ENCODE data around the gene WAPL. TPM values are rescaled to one million over a fixed set of nuclear protein-coding genes. Genes with fewer than 3 reads are reported as not detected.

The WAPL gene
- total and polyA plus RNA-seq, 10 of the 15 experiments (the other 5 are each of a cell fraction or from before 2014, with no cell fraction given), result 15.7 to 45.8 (median 29.0) TPM

- Histone ChIP-seq H3K9me3 (replicated peaks; ENCODE audit: control insufficient read depth, insufficient read depth, low read length) (no peaks in the 10 kb centered on the region), H2AFZ (ENCODE audit: control insufficient read depth, low read depth, low read length) (peak overlapping the region; percentile 85), H3K36me3 (ENCODE audit: control insufficient read depth in 2 of 2, insufficient read depth in 2 of 2, low read length in 1 of 2) (no peaks in the 10 kb centered on the region), H3K79me2 (ENCODE audit: control insufficient read depth, insufficient read depth, low read length) (peaks cover 14% of the 10 kb centered on the region), H3K4me1 (ENCODE audit: control insufficient read depth, insufficient read depth, low read length) (peaks cover 10% of the 10 kb centered on the region), H3K27ac (ENCODE audit: control insufficient read depth, insufficient read depth) (peak overlapping the region; percentile 84), H3K4me2 (ENCODE audit: control insufficient read depth, insufficient read depth) (peak overlapping the region; percentile 90), H4K20me1 (ENCODE audit: control insufficient read depth, insufficient read depth) (no peaks in the 10 kb centered on the region), H3K9ac (ENCODE audit: control insufficient read depth, insufficient read depth, low read length) (peak overlapping the region; percentile 87), H3K27me3 (replicated peaks in 1 of 2; ENCODE audit: control insufficient read depth in 2 of 2, insufficient read depth in 2 of 2, low read length in 1 of 2) (no peaks in the 10 kb centered on the region), H3K4me3 (peak overlapping the region; percentile 75)
- ATAC-seq (peak; percentile 92), DNase-seq (ENCODE audit: low read depth, low spot score) (peak; percentile 83), FAIRE-seq (peak; percentile 83)
- WGBS (ENCODE audit: insufficient coverage, insufficient replicate concordance, low lambda C conversion rate, missing lambda C conversion rate), result under 1% methylated on average over 76 of the region's 90 CpGs
- CTCF ChIA-PET, result interaction anchor here (0.6 to 5.7 kb wide), 24 partner anchors 10 to 506 kb away, joined by 3 to 77 read pairs (median 4); no protein-coding TSS in a partner anchor
- POLR2A ChIA-PET, result interaction anchor here (0.6 to 5.7 kb wide), 14 partner anchors 9 to 243 kb away, joined by 3 to 110 read pairs (median 6); no protein-coding TSS in a partner anchor
- RAD21 ChIA-PET (ENCODE audit: unreplicated experiment), result interaction anchor here (0.7 to 5.6 kb wide), 35 partner anchors 9 to 282 kb away, joined by 3 to 155 read pairs (median 4); partner anchors contain the start of genes GRID1 and WAPL
- no TSS peak for BruUV-seq (replicated peaks)
- SMC1A ChIA-PET (ENCODE audit: uncharacterized antibody, unreplicated experiment), result interaction anchor here (0.6 to 9.9 kb wide), 26 partner anchors 8 to 244 kb away, joined by 3 to 129 read pairs (median 4); no protein-coding TSS in a partner anchor
- intact Hi-C loops (cut with micrococcal nuclease; ENCODE audit: unreplicated experiment), result loop anchor here (1.0 to 10.0 kb wide), 3 partner anchors 62 to 265 kb away; partner anchors contain the start of gene LDB3
- in situ Hi-C loops (cut with MboI), result loop anchor here (5.0 kb wide), 1 partner anchor 182 kb away; no protein-coding TSS in a partner anchor
- TF ChIP-seq PAX5 (IDR thresholded peaks at IDR 0.05; ENCODE audit: borderline replicate concordance, low read depth, low read length) (peak; percentile 36; the same call in 1 of the 2 replicates), NR2C1 (IDR thresholded peaks at IDR 0.05) (no peak), ZNF217 (IDR thresholded peaks at IDR 0.05) (no peak), KLF5 (IDR thresholded peaks at IDR 0.05; ENCODE audit: partially characterized antibody) (no peak), WRNIP1 (IDR thresholded peaks at IDR 0.05; ENCODE audit: borderline replicate concordance, low read depth, low read length) (no peak), MYC (IDR thresholded peaks at IDR 0.05; ENCODE audit: insufficient read depth, insufficient read length, insufficient replicate concordance, low read length, severe bottlenecking) (peak; percentile 3), RBBP5 (conservative IDR thresholded peaks at IDR 0.05) (no peak), RAD21 (IDR thresholded peaks at IDR 0.05; ENCODE audit: insufficient read depth, low read depth, low read length) (peak; percentile 85), BCL3 (IDR thresholded peaks at IDR 0.05; ENCODE audit: borderline replicate concordance, insufficient read depth, low read depth, low read length, poor library complexity, severe bottlenecking) (no peak), HDGF (IDR thresholded peaks at IDR 0.05) (peak; percentile 85), RFX5 (IDR thresholded peaks at IDR 0.05; ENCODE audit: low read depth, low read length) (peak; percentile 9; the same call in 1 of the 2 replicates), MXI1 (IDR thresholded peaks at IDR 0.05; ENCODE audit: low read depth, low read length) (peak; percentile 50; the same call in 1 of the 2 replicates), POLR2AphosphoS5 (IDR thresholded peaks at IDR 0.05; ENCODE audit: low read length) (peak; percentile 69), SMARCA5 (IDR thresholded peaks at IDR 0.05) (peak; percentile 96), CHD4 (IDR thresholded peaks at IDR 0.05) (no peak), POLR2AphosphoS2 (IDR thresholded peaks at IDR 0.05; ENCODE audit: low read depth, low read length) (0 out of 2 replicates have a peak, but pooled peaks have one; percentile 7), SP1 (IDR thresholded peaks at IDR 0.05; ENCODE audit: low read depth, low read length) (peak; percentile 26), SPI1 (IDR thresholded peaks at IDR 0.05; ENCODE audit: borderline replicate concordance, insufficient read depth, low read depth, low read length) (peak; percentile 28; the same call in 1 of the 2 replicates), HDAC2 (IDR thresholded peaks at IDR 0.05) (no peak), MYB (IDR thresholded peaks at IDR 0.05; ENCODE audit: borderline replicate concordance, low read depth, low read length) (0 out of 2 replicates have a peak, but pooled peaks have one; percentile 37), YY1 (IDR thresholded peaks at IDR 0.05; ENCODE audit: low read depth, low read length) (peak; percentile 49; the same call in 1 of the 2 replicates)
- TF ChIP-seq, protein P1, sequence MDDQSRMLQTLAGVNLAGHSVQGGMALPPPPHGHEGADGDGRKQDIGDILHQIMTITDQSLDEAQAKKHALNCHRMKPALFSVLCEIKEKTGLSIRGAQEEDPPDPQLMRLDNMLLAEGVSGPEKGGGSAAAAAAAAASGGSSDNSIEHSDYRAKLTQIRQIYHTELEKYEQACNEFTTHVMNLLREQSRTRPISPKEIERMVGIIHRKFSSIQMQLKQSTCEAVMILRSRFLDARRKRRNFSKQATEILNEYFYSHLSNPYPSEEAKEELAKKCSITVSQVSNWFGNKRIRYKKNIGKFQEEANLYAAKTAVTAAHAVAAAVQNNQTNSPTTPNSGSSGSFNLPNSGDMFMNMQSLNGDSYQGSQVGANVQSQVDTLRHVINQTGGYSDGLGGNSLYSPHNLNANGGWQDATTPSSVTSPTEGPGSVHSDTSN (IDR thresholded peaks at IDR 0.05; ENCODE audit: insufficient replicate concordance, low read depth, low read length), result peak; percentile 43
Observed at GRCh38 chr10:86399879-86400704, 121.5 kb downstream of the WAPL start.
